HG03354 (cell line): ENCODE results near the gene PTPRT.
"Not testable (repeated sequence)": the region's sequence is repeated elsewhere in the genome, so short reads cannot be mapped to it uniquely, and the experiment has no call there.

Experiments
- ATAC-seq: cut with Tn5 transposase; IDR thresholded peaks from one replicate; pipeline ENCODE4 v1.9.1; 2021; ENCODE audit warnings: mild to moderate bottlenecking; ENCODE audit not compliant: unreplicated experiment, poor library complexity, severe bottlenecking

Gene PTPRT

DNA sequence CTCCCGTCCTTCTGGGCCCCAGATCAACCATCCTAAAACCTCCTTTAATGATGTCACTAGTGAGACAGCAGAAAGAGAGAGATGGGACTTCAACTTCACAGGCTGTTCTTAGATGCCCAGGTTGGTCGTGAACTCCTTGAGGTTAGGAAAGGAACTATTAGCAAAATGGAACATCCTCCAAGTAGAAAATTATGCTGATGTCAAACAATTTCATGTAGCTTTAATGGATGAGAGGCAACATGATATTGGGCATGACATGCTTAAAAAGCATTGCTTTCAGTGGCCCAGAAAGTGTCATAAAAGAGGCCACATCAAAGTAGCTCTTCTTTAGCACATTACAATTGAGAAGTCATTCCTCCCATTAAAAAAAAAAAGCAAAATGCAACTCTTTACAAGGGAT is 248.1 kb downstream of the PTPRT start:
- no peak for ATAC-seq

DNA sequence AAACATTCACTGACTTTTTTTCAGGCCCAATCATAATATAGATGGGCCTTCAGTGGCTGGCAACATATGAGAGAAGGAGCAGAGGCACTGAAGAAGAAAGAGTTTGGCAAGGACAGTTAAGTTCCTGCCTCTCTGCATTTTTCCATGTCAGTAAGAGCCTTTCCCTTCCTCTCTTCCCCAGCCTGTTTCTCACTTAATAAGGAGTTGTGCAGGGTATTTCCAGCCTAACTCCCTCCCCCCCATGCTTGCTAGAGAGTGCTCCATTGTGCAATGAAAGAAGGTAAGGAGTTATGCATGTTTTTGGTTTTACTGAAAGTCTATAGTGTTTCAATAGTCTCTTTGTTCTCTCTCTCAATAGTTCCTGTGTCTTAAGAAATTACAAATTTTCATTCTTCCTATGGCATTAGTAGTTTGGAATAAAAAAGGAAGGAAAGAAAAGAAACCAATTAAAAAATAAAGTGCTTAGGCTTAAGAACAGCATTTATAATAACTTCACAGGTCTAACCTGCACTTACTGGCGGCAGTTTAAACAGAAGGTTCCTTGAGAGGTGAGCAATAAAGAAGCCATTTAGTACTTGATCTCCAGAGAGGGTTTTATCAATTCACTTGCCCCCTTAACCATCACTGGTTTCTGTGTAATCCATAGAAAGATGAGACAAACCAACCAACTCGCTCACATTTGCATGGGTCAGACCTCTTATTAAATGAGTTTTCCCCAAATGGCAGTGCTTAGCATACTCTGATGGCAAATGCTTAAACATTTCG is 251.1 kb downstream of the PTPRT start:
- ATAC-seq, result no peak

DNA sequence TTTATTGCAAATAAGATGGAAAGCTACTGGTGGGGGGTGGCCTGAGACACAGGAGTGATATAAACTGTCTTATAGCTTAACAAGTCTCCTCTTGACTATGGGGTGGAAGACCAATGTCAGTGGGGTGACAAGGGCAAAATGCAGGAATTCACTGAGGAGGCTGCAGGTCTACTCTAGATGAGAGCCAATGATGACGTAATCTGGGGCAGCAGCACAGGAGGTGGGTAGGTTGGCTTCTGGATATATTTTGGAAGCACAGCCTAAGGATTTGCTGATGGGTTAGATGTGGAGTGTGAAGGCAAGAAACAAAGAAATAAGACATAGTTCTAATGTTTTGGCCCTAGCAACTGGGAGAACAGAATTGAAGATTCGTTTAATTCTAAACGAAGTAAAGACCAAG is 253.2 kb downstream of the PTPRT start:
- ATAC-seq, result no peak

DNA sequence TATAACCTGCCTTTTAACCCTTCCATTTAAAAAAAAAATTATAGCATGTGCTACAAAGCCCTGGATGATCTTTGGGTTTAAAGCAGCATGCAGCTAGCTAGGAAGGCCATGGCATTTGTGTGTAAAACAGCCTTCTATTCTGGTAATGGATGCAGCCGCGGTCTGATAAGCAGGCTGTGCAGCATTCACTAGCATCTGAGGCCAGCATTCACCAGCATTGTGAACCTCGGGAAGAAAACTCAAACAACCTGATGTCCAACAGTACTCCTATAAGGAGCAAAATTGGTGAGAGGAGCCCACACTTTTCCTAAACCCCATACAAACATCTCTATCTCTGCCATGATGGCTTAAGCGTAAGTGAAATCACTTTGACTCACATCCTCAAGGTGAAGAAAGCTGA is 265.5 kb downstream of the PTPRT start:
- ATAC-seq, result no peak

DNA sequence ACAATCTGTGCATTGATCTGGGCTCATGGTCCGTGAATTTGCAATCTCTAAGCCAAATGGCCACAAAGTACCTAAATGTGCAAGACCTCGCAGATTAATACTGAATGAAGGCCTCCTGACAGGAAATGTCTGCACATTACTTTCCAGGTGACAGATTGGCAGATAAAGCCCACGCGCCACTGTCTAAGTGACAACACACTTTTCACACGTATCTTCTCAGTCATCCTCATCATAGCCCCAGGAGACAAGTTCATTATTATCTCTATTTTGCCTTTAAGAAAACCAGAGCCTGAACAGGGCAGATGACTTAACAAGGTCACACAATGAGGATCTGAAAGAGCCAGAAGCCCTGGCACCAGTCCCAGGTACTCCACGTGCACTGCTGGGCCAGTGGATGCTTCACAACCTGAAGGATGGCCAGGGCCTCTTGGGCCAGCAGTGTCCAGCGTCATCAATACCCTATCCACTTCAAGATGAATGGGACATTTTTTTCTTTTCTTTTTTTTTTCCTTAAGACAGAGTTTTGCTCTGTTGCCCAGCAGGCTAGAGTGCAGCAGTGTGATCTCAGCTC is 266.3 kb downstream of the PTPRT start:
- no peak for ATAC-seq

DNA sequence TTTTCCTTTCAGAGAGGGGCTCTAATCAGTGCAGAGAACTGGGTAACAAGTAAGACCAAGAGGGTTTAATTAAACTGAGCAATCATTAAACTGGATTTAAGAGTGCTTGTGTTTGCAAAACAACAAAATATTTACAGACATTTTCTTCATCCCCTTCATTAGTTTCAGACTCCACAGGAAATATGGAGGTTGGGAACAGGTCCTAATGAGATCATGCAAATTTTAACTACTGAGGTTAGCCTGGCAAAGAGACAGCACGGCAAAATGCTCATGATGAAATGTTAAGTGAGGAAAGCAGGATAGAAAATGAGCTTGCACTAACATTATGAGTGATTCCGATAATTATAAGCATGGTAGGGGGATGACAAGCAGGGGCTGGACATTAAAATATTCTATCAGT is 268.9 kb downstream of the PTPRT start:
- ATAC-seq, result no peak

DNA sequence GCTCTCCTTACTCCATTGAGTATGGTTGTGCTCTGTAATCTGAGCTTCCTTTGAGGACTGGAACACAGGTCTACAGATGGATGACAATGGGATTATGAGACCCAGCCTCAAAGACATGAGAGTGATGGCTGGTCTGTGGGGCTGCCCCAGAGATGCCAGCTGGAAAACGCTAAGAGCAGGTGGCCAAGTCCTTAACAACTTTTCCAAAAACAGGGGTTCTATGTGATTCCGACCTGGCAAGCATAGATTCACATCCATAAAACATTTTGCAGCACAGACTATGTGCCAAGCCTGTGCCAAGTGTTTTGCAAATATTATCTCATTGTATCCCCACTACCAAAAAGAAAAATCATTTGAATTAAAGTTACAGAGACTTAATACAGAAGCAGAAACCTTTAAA is 270.4 kb downstream of the PTPRT start:
- ATAC-seq, result no peak

DNA sequence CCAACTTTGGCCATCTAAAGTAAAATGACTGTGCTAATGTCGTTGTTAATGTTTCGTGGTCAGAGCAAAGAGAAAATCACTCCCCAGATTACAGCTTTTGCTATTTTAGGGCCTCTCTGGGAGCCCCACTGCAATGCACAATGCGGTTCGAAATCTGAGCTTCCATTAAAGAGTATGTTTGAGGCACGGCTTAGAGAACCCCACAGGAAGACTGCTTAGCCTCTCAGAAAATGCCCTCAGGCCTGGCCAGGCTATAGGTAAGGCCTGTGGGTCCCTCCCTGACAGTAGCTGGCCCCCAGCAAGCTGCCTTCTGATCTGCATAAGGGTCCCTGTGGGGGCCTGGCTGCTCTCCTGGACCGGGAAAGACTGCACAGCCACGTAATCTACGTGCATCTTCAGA is 274.6 kb downstream of the PTPRT start:
- no peak for ATAC-seq

DNA sequence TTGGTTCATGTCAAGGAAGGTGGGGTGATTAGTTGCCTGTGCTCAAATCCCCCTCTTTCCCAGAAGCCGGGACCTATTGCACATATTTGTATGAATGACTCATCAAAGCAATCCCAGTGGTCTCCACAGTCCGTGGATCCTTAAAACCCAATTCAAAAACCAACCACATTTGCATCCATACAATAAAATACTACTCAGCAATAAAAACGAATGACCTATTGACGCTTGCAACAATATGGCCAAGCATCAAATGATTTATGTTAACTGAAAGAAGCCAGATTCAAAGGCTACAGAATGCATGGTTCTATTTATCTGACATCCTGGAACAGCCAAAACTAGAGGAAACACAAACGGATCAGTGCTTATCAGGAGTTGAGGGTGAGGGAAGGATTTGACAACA is 275.4 kb downstream of the PTPRT start:
- ATAC-seq, result no peak

DNA sequence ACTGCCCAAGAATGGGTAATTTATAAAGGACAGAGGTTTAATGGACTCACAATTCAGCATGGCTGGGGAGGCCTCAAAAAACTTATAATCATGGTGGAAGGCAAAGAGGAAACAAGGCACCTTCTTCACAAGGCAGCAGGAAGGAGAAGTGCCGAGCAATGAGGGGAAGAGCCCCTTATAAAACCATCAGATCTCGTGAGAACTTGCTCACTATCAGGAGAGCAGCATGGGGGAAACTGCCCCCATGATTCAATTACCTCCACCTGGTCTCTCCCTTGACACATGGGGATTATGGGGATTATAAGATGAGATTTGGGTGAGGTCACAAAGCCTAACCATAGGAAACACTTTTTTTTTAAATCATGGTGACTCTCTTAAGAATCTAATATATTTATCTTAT is 278.9 kb downstream of the PTPRT start:
- ATAC-seq, result not testable (repeated sequence)

DNA sequence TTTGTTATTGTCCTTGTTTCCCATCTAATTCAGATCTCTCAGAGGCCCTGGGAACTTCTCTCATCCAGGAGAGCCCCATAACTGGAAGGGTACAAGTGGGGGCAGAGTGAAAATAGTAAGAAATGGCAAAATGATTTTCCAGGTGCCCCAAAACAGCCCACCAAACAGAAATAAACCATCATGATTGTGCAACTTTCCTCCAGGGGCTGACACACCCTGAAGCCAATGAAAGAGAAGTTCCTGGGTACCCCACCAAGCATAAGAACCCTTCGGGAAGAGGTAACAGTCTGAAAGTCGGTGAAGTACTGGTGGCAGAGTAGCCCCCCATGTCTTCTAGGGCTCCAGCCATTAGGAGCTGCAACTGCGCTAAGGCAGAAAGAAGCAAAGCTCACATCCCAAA is 282.0 kb downstream of the PTPRT start:
- no peak for ATAC-seq

DNA sequence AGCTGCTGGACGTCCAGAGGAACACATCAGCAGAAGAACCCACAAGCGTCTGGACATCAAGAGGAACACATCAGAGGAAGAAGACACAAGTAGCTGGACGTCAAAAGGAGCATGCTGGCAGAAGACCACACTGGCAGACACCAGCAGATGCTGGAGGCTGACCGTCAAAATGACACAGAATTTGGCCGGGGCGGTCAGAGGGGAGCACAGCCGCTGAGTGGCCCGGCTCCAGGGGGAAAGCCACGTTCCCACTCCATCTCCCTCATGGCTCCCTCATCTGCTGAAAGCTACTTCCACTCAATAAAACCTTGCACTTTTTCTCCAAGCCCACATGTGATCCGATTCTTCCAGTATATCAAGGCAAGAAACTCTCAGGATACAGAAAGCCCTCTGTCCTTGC is 283.6 kb downstream of the PTPRT start:
- no peak for ATAC-seq

DNA sequence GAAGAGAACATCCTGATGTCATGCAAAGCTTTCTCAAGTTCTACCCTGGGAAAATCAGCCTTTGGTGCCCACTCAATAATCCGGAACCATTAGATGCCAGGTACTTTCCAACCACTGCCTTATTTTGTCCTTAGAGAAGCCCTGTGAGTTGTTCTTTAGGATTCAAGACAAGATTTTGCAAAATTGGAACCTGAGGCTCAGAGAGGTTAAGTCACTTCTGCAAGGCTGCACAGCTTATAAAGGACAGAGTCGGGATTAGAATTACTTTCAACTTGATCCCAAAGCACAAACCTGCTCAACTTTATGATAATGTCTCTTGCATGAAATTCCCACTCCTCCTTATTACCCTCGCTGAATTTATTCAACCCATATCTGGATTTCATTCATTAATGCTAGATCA is 287.2 kb downstream of the PTPRT start:
- ATAC-seq, result no peak

DNA sequence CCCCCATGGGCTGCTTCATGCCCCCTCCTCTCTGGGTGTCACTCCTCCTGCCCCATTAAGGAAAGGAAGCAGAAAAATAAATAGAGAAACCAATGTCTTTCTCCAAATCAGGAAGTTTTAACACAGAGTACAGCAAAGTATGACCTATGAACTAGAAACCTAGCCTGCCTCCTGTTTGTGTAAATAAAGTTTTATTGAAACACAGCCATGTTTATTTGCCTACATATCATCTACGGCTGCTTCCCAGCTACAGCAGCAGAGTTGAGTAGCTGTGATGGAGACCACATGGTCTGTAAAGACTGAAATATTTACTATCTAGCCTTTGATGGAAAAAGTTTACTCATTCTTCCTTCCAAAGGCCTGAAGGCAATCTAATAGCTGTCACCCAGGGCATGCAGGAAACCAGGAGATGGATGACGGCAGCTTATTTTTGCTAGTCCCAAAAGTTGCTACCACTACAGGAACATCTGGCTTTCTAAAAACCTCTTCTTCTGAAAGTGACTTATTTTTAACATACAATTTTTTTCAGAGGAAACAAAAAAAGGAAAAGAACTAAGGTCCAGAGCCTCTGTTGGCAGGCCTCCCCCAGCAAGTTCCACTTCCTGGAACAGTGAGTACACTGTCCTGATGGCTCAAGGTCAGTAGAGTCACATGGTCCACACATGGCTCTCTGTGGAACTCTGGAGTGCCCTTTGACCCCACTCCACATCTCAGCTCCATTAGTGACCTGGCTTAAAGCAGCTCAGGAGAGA is 287.8 kb downstream of the PTPRT start:
- ATAC-seq, result no peak

DNA sequence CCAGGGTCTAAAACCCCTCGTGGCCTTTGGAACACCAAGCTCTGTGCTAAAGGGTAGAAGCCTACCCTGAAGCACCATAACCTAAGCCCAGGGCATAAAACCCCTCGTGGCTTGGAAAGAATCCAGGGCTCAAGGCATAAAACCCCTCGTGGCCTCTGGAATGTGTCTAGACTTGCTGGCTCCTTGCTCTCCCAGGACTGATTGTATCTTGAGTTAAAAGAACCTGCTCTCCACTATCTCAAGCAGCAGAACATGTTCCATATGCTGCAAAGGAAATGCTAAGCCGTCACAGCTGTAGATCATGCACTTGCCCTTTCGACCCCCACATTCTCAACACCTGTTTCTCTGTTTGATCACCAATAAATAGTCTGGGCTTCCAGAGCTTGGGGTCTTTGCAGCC is 288.9 kb downstream of the PTPRT start:
- not testable (repeated sequence) for ATAC-seq

DNA sequence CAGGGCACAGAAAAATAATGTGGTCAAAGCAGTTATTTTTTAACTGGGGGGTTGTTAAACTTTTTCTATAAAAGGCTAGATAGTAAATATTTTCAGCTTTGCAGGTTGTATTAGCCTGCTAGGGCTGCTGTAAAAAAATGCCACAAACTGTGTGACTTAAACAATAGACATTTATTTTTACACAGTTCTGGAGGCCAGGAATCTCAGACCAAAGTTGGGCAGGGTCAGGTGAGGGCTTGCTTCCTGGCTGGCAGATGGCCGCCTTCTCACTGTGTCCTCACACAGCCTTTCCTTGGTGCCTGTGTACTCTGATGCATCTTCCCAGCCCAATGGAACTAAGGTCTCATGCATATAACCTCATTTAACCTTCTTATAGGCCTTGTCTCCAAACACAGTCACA is 294.7 kb downstream of the PTPRT start:
- no peak for ATAC-seq

DNA sequence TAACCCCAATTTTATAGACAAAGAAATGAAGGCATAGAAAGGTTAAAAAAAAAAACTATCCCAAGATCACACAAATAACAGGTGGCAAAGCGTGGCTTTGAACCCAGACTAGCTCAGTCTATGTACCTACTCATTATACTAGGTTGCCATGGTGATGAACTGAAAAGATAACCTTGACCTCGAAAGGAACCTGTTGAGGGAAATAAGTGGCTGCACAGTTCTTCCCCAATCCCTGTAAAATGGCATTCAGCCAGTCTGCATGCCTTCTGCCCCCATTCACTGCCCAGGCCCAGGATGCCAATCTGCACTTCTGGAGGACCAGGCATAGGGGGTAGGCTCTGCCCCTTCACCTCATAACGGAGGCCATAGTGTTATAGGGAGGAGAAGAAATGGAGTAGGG is 295.2 kb downstream of the PTPRT start:
- no peak for ATAC-seq

DNA sequence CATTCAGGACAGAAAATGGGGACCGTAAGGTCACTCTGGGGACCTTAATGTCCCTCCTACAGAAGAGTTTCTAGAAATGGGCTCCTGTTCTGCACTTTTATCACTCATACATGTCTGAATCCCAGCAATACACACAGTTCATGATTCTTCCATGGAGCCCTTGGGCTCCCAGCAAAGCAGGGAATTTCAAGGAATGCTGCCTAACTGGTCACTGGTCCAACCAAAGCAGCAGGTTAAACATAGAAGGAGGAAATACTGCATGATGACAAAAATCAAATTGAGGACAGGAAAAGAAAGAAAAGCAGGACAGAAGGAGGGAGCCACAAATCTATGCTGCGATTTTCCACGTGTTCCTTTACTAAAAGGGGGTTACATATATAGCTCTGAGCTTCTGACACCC is 300.2 kb downstream of the PTPRT start:
- no peak for ATAC-seq

DNA sequence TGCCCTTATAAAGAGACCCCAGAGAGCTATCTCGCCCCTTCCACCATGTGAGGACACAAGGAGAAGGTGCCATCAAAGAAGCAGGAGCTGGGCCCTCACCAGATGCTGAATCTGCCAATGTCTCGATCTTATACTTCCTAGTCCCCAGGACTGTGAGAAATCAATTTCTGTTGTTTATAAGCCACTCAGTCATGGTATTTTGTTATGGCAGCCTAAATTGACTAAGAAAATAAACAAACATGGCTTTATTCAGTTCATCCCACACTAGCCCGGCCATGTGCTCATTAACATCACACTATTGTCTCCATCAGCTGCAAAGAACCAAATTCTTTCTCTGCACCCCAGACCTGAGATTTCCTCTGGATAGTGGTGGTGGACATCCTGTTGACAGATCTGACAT is 302.4 kb downstream of the PTPRT start:
- no peak for ATAC-seq

DNA sequence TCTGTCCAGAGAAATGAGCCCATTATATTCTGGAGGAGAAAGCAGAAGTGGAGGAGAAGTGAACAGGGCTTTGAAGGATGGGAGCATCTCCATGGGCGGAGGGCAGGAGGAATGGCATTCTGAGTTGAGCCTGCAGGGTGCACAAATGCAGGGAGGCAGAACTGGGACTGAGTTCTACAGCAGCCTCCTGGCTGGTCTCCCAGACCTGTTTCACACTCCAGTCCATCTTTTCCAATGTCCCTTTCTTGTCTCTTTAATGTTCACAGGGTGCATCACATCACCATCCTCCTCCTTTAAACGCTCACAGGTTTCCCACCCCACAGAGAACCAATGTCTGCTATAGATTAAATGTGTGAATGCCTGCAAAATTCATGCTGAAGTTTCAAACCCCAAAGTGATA is 302.9 kb downstream of the PTPRT start:
- ATAC-seq, result no peak

DNA sequence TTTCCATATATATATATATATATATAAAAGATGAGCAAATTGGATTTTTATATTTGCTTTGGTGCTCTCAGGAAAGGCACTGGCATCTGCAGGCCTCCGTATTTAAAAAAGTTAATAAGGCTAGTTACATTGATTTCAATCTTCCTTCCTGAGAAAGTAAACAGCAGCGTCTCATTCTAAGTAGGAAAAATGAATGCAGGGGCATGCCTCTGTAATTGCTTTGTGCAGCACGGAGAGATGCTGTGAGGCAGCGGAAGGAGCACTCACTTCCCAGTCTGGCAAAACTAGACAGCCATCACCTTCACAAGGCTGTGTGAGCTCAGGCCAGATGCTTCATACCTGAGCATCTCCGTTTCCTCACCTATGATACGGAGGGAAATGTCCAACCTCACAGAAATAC is 303.7 kb downstream of the PTPRT start:
- no peak for ATAC-seq
